DND-41 (cell line): Measurements from ENCODE around the gene CSNK1A1L.

Source experiments
- CTCF ChIP-seq: IDR thresholded peaks from 2 replicates; pipeline ENCODE4 v1.5.1; 2012; ENCODE audit warnings: borderline replicate concordance, low read length, moderate library complexity, mild to moderate bottlenecking; ENCODE audit not compliant: poor library complexity, severe bottlenecking; ENCODE audit errors: extremely low read depth
- EZH2 ChIP-seq: IDR thresholded peaks from 3 replicates; pipeline ENCODE4 v1.6.1; 2012; ENCODE audit warnings: borderline replicate concordance, low read depth, mild to moderate bottlenecking, moderate library complexity, low read length, inconsistent platforms; ENCODE audit not compliant: severe bottlenecking

- no peak for TF ChIP-seq CTCF
- no peak for TF ChIP-seq EZH2
Measured at GRCh38 chr13:37102896-37103295, 2.6 kb downstream of the CSNK1A1L start.
